SK-N-SH (cell line): ENCODE measurements around the gene ENTPD3. TPM values are rescaled to one million over a fixed set of nuclear protein-coding genes. Genes with fewer than 3 reads are reported as not detected.

Experiments used
- CTCF ChIA-PET: fragments of 300-600, 350-600 bp; formaldehyde crosslinking; extraction: SDS; loops from one replicate; lab custom pipeline; 2021; lab: Yijun Ruan, JAX
- POLR2A ChIA-PET: fragments of 350-600 bp; sonication (Branson Sonifier 250); formaldehyde crosslinking; extraction: SDS; loops from one replicate; lab custom pipeline; 2020; ENCODE audit warnings: antibody characterized with exemption, inconsistent platforms; lab: Yijun Ruan, JAX
- DNase-seq: peaks from one replicate; pipeline ENCODE4 v3.0.0; 2012
- H2AFZ ChIP-seq: fragments of 200-600 bp; sonication (generic); 2 replicates; pipeline ENCODE4 v1.8.1; 2016; ENCODE audit warnings: antibody characterized with exemption, mild to moderate bottlenecking, low read depth
- H3F3A ChIP-seq: fragments of 200-600 bp; sonication (generic); replicated peaks from 2 replicates; pipeline ENCODE3; 2016; ENCODE audit warnings: antibody characterized with exemption, mild to moderate bottlenecking; ENCODE audit not compliant: insufficient read depth
- H3K27ac ChIP-seq, 2 experiments: fragments of 200-500 bp in 1 of 2; fragments of 200-600 bp in 1 of 2; sonication (Bioruptor generic) in 1 of 2; sonication (generic), shearing (Covaris generic) in 1 of 2; 2 replicates each; pipeline versions ENCODE4 v1.5.1 to v1.6.1; 2014 to 2016; ENCODE audit warnings: low read depth in 2 of 2, inconsistent platforms in 1 of 2, low read length in 1 of 2, mild to moderate bottlenecking in 1 of 2, mixed read lengths in 1 of 2
- H3K27me3 ChIP-seq: fragments of 200-600 bp; sonication (generic), shearing (Covaris generic); 2 replicates; pipeline ENCODE4 v1.6.1; 2016; ENCODE audit warnings: mixed run types; ENCODE audit not compliant: insufficient read depth
- H3K36me3 ChIP-seq, 2 experiments: fragments of 200-500 bp in 1 of 2; fragments of 200-600 bp in 1 of 2; sonication (Bioruptor generic) in 1 of 2; sonication (generic) in 1 of 2; replicated peaks in 1 of 2; 2 replicates each; pipeline versions ENCODE3 to v1.5.1; 2014 to 2016; ENCODE audit warnings: low read length in 1 of 2, mild to moderate bottlenecking in 1 of 2; ENCODE audit not compliant: insufficient read depth in 2 of 2, control insufficient read depth in 1 of 2
- H3K4me1 ChIP-seq, 2 experiments: fragments of 200-500 bp in 1 of 2; fragments of 200-600 bp in 1 of 2; sonication (Bioruptor generic) in 1 of 2; sonication (generic), shearing (Covaris generic) in 1 of 2; 2 replicates each; pipeline versions ENCODE4 v1.5.1 to v1.6.1; 2014 to 2016; ENCODE audit warnings: low read depth in 1 of 2, low read length in 1 of 2, mixed run types in 1 of 2; ENCODE audit not compliant: insufficient read depth in 2 of 2, control insufficient read depth in 1 of 2
- H3K4me2 ChIP-seq: fragments of 200-600 bp; sonication (generic), shearing (Covaris generic); 2 replicates; pipeline ENCODE4 v1.6.1; 2017; ENCODE audit warnings: mixed run types
- H3K4me3 ChIP-seq, 2 experiments: fragments of 200-500 bp in 1 of 2; fragments of 200-600 bp in 1 of 2; sonication (Bioruptor generic) in 1 of 2; sonication (generic), shearing (Covaris generic) in 1 of 2; 2 replicates each; pipeline versions ENCODE4 v1.5.1 to v1.8.1; 2014 to 2016; ENCODE audit warnings: low read depth in 2 of 2, inconsistent platforms in 1 of 2, low read length in 1 of 2, mild to moderate bottlenecking in 1 of 2, mixed read lengths in 1 of 2, moderate library complexity in 1 of 2
- H3K79me2 ChIP-seq: fragments of 200-600 bp; sonication (generic); 2 replicates; pipeline ENCODE4 v1.8.1; 2017; ENCODE audit warnings: mild to moderate bottlenecking; ENCODE audit not compliant: insufficient read depth
- H3K9ac ChIP-seq: fragments of 200-600 bp; sonication (generic); 2 replicates; pipeline ENCODE4 v1.6.1; 2017; ENCODE audit warnings: mixed run types
- H3K9me2 ChIP-seq: fragments of 200-600 bp; sonication (generic); 2 replicates; pipeline ENCODE4 v1.6.1; 2017; ENCODE audit warnings: mixed run types
- H3K9me3 ChIP-seq: fragments of 200-600 bp; sonication (generic); 2 replicates; pipeline ENCODE4 v1.6.1; 2017; ENCODE audit warnings: mixed run types, mild to moderate bottlenecking, moderate library complexity
- H4K20me1 ChIP-seq: fragments of 200-600 bp; sonication (generic); 2 replicates; pipeline ENCODE4 v1.6.1; 2017; ENCODE audit warnings: mild to moderate bottlenecking, mixed run types; ENCODE audit not compliant: insufficient read depth
- CTCF ChIP-seq: fragments of 200-600 bp; sonication (generic); IDR thresholded peaks from 2 replicates; pipeline ENCODE4 v1.6.1; 2017; ENCODE audit warnings: antibody characterized with exemption, mild to moderate bottlenecking, moderate library complexity
- FOXJ3 ChIP-seq: sonication (generic); formaldehyde crosslinking; IDR thresholded peaks from 2 replicates; pipeline ENCODE4 v1.5.1; 2020; ENCODE audit warnings: mild to moderate bottlenecking, missing genetic modification reagents
- FOXM1 ChIP-seq: IDR thresholded peaks from 2 replicates; pipeline ENCODE4 v1.4.0; 2012; ENCODE audit warnings: low read depth, mild to moderate bottlenecking
- GABPA ChIP-seq: IDR thresholded peaks from 2 replicates; pipeline ENCODE4 v1.4.0; 2012; ENCODE audit warnings: low read depth, mild to moderate bottlenecking
- IRF3 ChIP-seq: fragments of 150-350 bp; IDR thresholded peaks from 2 replicates; pipeline ENCODE4 v1.6.1; 2016; ENCODE audit warnings: mild to moderate bottlenecking, low read depth, low read length
- MAX ChIP-seq: IDR thresholded peaks from 2 replicates; pipeline ENCODE4 v1.4.0; 2012; ENCODE audit warnings: low read depth
- NRF1 ChIP-seq: IDR thresholded peaks from 2 replicates; pipeline ENCODE4 v1.6.1; 2012; ENCODE audit warnings: low read depth, mild to moderate bottlenecking, low read length
- PBX3 ChIP-seq: IDR thresholded peaks from 2 replicates; pipeline ENCODE4; 2012
- RCOR1 ChIP-seq: fragments of 150-350 bp; IDR thresholded peaks from 2 replicates; pipeline ENCODE4 v1.6.1; 2017; ENCODE audit warnings: antibody characterized with exemption, low read length
- RXRA ChIP-seq: IDR thresholded peaks from 2 replicates; pipeline ENCODE4 v1.4.0; 2012; ENCODE audit warnings: low read depth, mild to moderate bottlenecking, borderline replicate concordance
- SIN3A ChIP-seq: IDR thresholded peaks from 2 replicates; pipeline ENCODE4 v1.6.1; 2012; ENCODE audit warnings: low read depth, mild to moderate bottlenecking, low read length, moderate library complexity, borderline replicate concordance
- TAF1 ChIP-seq: IDR thresholded peaks from 2 replicates; pipeline ENCODE4 v1.6.1; 2012; ENCODE audit warnings: low read depth, mild to moderate bottlenecking, low read length, moderate library complexity, borderline replicate concordance
- TCF12 ChIP-seq: IDR thresholded peaks from 2 replicates; pipeline ENCODE4 v1.4.0; 2012
- ZBTB33 ChIP-seq: IDR thresholded peaks from 2 replicates; pipeline ENCODE4 v1.4.0; 2012; ENCODE audit warnings: low read depth, borderline replicate concordance
- WGBS: methylation state at CpG from one replicate; pipeline ENCODE4 v1.1.6; 2017; ENCODE audit warnings: low lambda C conversion rate; 5-methylcytosine and 5-hydroxymethylcytosine counted together
- polyA plus RNA-seq, 3 experiments: library from polyadenylated mRNA; depleted of rRNA; stranded (reverse); fragments of >200 nt; gene quantifications; 2 replicates each; pipeline ENCODE4 v1.2.3, GENCODE V29; 2012

ENTPD3 gene
- polyA plus RNA-seq, 1 of the 3 experiments (the other 2 are of a cell fraction), result 0.02 TPM

- Histone ChIP-seq H3K9ac (no peak overlapping the region), H3K4me3 (no peak overlapping the region), H3K36me3 (no peaks in the 10 kb centered on the region), H3K4me2 (no peak overlapping the region), H3K9me2 (no peaks in the 10 kb centered on the region), H3K9me3 (no peaks in the 10 kb centered on the region), H3K4me1 (no peaks in the 10 kb centered on the region), H2AFZ (no peak overlapping the region), H3K79me2 (no peaks in the 10 kb centered on the region), H3K27ac (no peak overlapping the region), H3K27me3 (no peaks in the 10 kb centered on the region), H3F3A (no peaks in the 10 kb centered on the region), H4K20me1 (no peaks in the 10 kb centered on the region)
- 85% methylated on average over 9 of the region's 9 CpGs for WGBS
- no peak for DNase-seq
- ChIA-PET POLR2A (no interaction called here), CTCF (no interaction called here)
- TF ChIP-seq SIN3A (no peak), FOXJ3 (CRISPR knock-in tag) (no peak), TCF12 (no peak), IRF3 (no peak), ZBTB33 (no peak), RXRA (no peak), MAX (no peak), NRF1 (no peak), RCOR1 (no peak), FOXM1 (no peak)
These were observed 58.1 kb downstream of the ENTPD3 start for GRCh38 chr3:40445062-40445461.

GRCh38 chr3:40445880-40446279, 58.9 kb downstream of the ENTPD3 start:
- ChIA-PET CTCF (no interaction called here), POLR2A (no interaction called here)
- H3K79me2 ChIP-seq, result no peaks in the 10 kb centered on the region
- H3K27ac ChIP-seq, result no peak overlapping the region
- H4K20me1 ChIP-seq, result no peaks in the 10 kb centered on the region
- H3K36me3 ChIP-seq, result peaks cover 3 to 4% of the 10 kb centered on the region in 2 experiments
- H3K4me3 ChIP-seq, result no peak overlapping the region
- DNase-seq, result no peak
- no peaks in the 10 kb centered on the region for H3K4me1 ChIP-seq
- no peak overlapping the region for H3K9ac ChIP-seq
- TF ChIP-seq FOXJ3 (CRISPR knock-in tag) (no peak), TCF12 (no peak), CTCF (no peak), RCOR1 (no peak), GABPA (no peak), TAF1 (no peak), MAX (no peak), NRF1 (no peak), PBX3 (no peak)
- TF ChIP-seq, all 33 proteins: peak for 0
- Histone ChIP-seq H2AFZ (no peak overlapping the region), H3F3A (no peaks in the 10 kb centered on the region), H3K9me3 (no peaks in the 10 kb centered on the region), H3K27me3 (no peaks in the 10 kb centered on the region), H3K4me2 (no peak overlapping the region), H3K9me2 (no peaks in the 10 kb centered on the region)
- WGBS, result 61% methylated on average over 4 of the region's 4 CpGs
